Neural cell (in vitro differentiated cells): Measurements from ENCODE around the gene PF4V1. TPM values are rescaled to one million over a fixed set of nuclear protein-coding genes. Genes with fewer than 3 reads are reported as not detected.

Source experiments
- H2AFZ ChIP-seq: fragments of 200-600, 300-800 bp; sonication (generic), shearing (Covaris generic); 2 replicates; pipeline ENCODE4 v1.6.0; 2014; ENCODE audit warnings: low read depth, mild to moderate bottlenecking, antibody characterized with exemption, low read length, moderate library complexity
- H3F3A ChIP-seq: fragments of 200-600 bp; shearing (Covaris generic); 2 replicates; pipeline ENCODE4 v1.6.1; 2016; ENCODE audit warnings: mild to moderate bottlenecking, moderate library complexity, mixed read lengths, antibody characterized with exemption, low read length; ENCODE audit not compliant: insufficient read depth, poor library complexity, severe bottlenecking
- H3K27ac ChIP-seq: fragments of 200-600, 300-800 bp; sonication (generic), shearing (Covaris generic); 2 replicates; pipeline ENCODE4 v1.5.1; 2014; ENCODE audit warnings: mild to moderate bottlenecking, low read length, moderate library complexity
- H3K27me3 ChIP-seq: fragments of 300-800, 200-600 bp; sonication (generic), shearing (Covaris generic); 2 replicates; pipeline ENCODE4 v1.6.0; 2014; ENCODE audit warnings: mild to moderate bottlenecking, low read depth, low read length, moderate library complexity; ENCODE audit not compliant: insufficient read depth
- H3K36me3 ChIP-seq: fragments of 300-800, 200-600 bp; sonication (generic), shearing (Covaris generic); 2 replicates; pipeline ENCODE4 v1.5.1; 2014; ENCODE audit warnings: mild to moderate bottlenecking, antibody characterized with exemption, low read length, moderate library complexity; ENCODE audit not compliant: insufficient read depth
- H3K4me2 ChIP-seq: fragments of 300-800, 200-600 bp; sonication (generic), shearing (Covaris generic); 2 replicates; pipeline ENCODE4 v1.6.0; 2014; ENCODE audit warnings: mild to moderate bottlenecking, low read length
- H3K4me3 ChIP-seq: fragments of 300-800, 200-600 bp; sonication (generic), shearing (Covaris generic); 2 replicates; pipeline ENCODE4 v1.5.1; 2014; ENCODE audit warnings: mild to moderate bottlenecking, low read length, moderate library complexity
- H3K79me2 ChIP-seq: fragments of 200-600 bp; shearing (Covaris generic); replicated peaks from 2 replicates; pipeline ENCODE4 v1.6.0; 2014; ENCODE audit warnings: mild to moderate bottlenecking, low read length, moderate library complexity; ENCODE audit not compliant: insufficient read depth
- H3K9ac ChIP-seq: fragments of 300-800, 200-600 bp; sonication (generic), shearing (Covaris generic); 2 replicates; pipeline ENCODE4 v1.6.1; 2016; ENCODE audit warnings: mild to moderate bottlenecking, low read length, mixed read lengths
- H3K9me2 ChIP-seq: fragments of 200-600 bp; shearing (Covaris generic); 2 replicates; pipeline ENCODE4 v1.6.1; 2016; ENCODE audit warnings: mild to moderate bottlenecking, low read length, mixed read lengths; ENCODE audit not compliant: insufficient read depth
- H3K9me3 ChIP-seq: fragments of 200-600, 300-800 bp; sonication (generic), shearing (Covaris generic); 2 replicates; pipeline ENCODE4 v1.6.1; 2016; ENCODE audit warnings: mild to moderate bottlenecking, mixed run types, low read length, moderate library complexity, mixed read lengths
- H4K20me1 ChIP-seq: fragments of 200-600 bp; shearing (Covaris generic); 2 replicates; pipeline ENCODE4 v1.6.1; 2016; ENCODE audit warnings: mild to moderate bottlenecking, mixed run types; ENCODE audit not compliant: insufficient read depth
- EP300 ChIP-seq: fragments of 450-650 bp; conservative IDR thresholded peaks from 2 replicates; pipeline ENCODE4 v1.6.1; 2014; ENCODE audit warnings: antibody characterized with exemption, mild to moderate bottlenecking, moderate library complexity; ENCODE audit not compliant: poor library complexity, severe bottlenecking
- EZH2 ChIP-seq: fragments of 200-600, 300-800 bp; shearing (Covaris generic), sonication (generic); IDR thresholded peaks from 2 replicates; pipeline ENCODE4 v1.6.1; 2014; ENCODE audit warnings: antibody characterized with exemption, low read length, borderline replicate concordance, mild to moderate bottlenecking; ENCODE audit not compliant: insufficient read depth, poor library complexity, severe bottlenecking
- MXI1 ChIP-seq: fragments of 450-650 bp; conservative IDR thresholded peaks from 2 replicates; pipeline ENCODE4 v1.6.1; 2014; ENCODE audit warnings: antibody characterized with exemption, mild to moderate bottlenecking; ENCODE audit not compliant: poor library complexity, severe bottlenecking
- POLR2AphosphoS5 ChIP-seq: IDR thresholded peaks from 2 replicates; pipeline ENCODE4 v1.6.1; 2012
- RAD21 ChIP-seq: fragments of 450-650 bp; conservative IDR thresholded peaks from 2 replicates; pipeline ENCODE4 v1.6.1; 2014; ENCODE audit warnings: antibody characterized with exemption, mild to moderate bottlenecking, moderate library complexity
- SMC3 ChIP-seq: fragments of 450-650 bp; conservative IDR thresholded peaks from 2 replicates; pipeline ENCODE4 v1.6.1; 2014; ENCODE audit warnings: antibody characterized with exemption, mild to moderate bottlenecking, moderate library complexity; ENCODE audit not compliant: poor library complexity
- TAF1 ChIP-seq: IDR thresholded peaks from 2 replicates; pipeline ENCODE4 v1.6.1; 2012; ENCODE audit warnings: low read depth
- polyA minus RNA-seq: library from RNA; depleted of rRNA, polyadenylated mRNA; stranded (reverse); fragments of >200 nt; gene quantifications from 2 replicates; pipeline ENCODE4 v1.2.3, GENCODE V29; 2014
- polyA plus RNA-seq: library from polyadenylated mRNA; depleted of rRNA; stranded (reverse); fragments of >200 nt; gene quantifications from 2 replicates; pipeline ENCODE4 v1.2.3, GENCODE V29; 2014
- TF ChIP-seq, protein P1 (sequence below): fragments of 450-650 bp; IDR thresholded peaks from 2 replicates; pipeline ENCODE4 v1.5.1; 2014; ENCODE audit warnings: antibody characterized with exemption, mild to moderate bottlenecking, moderate library complexity; ENCODE audit not compliant: poor library complexity, severe bottlenecking
- TF ChIP-seq, protein P2 (sequence below): IDR thresholded peaks from 2 replicates; pipeline ENCODE4 v1.6.1; 2012; ENCODE audit warnings: borderline replicate concordance

PF4V1 gene, protein sequence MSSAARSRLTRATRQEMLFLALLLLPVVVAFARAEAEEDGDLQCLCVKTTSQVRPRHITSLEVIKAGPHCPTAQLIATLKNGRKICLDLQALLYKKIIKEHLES
- not detected in 2 replicates for polyA plus RNA-seq
- not detected in 2 replicates for polyA minus RNA-seq

DNA sequence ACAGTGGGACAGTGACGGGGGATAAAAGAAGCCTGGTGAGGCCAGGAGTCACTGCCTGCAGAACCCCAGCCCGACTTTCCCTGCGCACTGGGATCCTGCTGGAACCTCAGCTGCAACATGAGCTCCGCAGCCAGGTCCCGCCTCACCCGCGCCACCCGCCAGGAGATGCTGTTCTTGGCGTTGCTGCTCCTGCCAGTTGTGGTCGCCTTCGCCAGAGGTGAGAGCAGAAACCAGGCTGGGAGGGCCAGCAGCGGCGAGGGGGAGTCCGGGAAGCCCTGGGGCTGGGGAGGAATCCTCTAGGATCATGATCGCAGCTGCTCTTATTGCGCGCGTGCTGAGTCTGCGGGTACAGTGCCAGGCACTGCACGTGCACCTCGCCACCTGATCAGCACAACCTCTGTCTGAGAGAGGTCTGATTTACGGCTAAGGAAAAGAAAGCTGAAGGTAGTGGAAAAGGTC is at the start of gene PF4V1:
PF4V1 (plus strand) TSS at position 51 of the 459 bp plus-strand sequence; CDS start at position 118, 67 bp downstream.
- H2AFZ ChIP-seq, result no peak within 1 kb of the TSS
- H3K9ac ChIP-seq, result no peak within 1 kb of the TSS
- no peak within 1 kb of the TSS for H3K27ac ChIP-seq
- no peaks in the 10 kb centered on the region for H3K36me3 ChIP-seq
- no peaks in the 10 kb centered on the region for H3K9me2 ChIP-seq
- H3K4me3 ChIP-seq, result no peak within 1 kb of the TSS
- H4K20me1 ChIP-seq, result no peaks in the 10 kb centered on the region
- TF ChIP-seq MXI1, result no peak
- TF ChIP-seq EZH2, result no peak
- TF ChIP-seq, protein P1, sequence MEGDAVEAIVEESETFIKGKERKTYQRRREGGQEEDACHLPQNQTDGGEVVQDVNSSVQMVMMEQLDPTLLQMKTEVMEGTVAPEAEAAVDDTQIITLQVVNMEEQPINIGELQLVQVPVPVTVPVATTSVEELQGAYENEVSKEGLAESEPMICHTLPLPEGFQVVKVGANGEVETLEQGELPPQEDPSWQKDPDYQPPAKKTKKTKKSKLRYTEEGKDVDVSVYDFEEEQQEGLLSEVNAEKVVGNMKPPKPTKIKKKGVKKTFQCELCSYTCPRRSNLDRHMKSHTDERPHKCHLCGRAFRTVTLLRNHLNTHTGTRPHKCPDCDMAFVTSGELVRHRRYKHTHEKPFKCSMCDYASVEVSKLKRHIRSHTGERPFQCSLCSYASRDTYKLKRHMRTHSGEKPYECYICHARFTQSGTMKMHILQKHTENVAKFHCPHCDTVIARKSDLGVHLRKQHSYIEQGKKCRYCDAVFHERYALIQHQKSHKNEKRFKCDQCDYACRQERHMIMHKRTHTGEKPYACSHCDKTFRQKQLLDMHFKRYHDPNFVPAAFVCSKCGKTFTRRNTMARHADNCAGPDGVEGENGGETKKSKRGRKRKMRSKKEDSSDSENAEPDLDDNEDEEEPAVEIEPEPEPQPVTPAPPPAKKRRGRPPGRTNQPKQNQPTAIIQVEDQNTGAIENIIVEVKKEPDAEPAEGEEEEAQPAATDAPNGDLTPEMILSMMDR, result no peak
- no peaks in the 10 kb centered on the region for H3K79me2 ChIP-seq
- H3K9me3 ChIP-seq, result no peaks in the 10 kb centered on the region
- H3K27me3 ChIP-seq, result no peaks in the 10 kb centered on the region
- H3F3A ChIP-seq, result no peaks in the 10 kb centered on the region
- H3K4me2 ChIP-seq, result no peak within 1 kb of the TSS

DNA sequence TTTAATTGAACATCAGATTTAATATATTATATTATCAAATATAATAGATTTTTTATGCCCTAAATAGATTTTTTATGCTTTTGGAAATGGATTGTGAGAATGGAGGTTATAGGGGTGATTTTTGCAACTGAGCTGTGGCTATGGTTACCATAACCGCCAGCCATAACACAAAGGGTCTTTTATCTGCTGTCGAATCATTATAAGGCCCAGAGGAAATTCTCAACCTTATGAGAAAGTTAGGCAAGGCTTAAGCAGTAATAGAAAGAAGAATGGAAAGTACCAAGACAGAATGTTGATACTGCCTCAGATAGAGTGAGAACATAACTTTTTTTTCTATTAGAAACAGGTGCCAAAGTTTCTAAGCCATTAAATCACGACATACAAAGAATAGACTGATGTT is 42.9 kb upstream of the PF4V1 start:
- H3K27ac ChIP-seq, result no peak overlapping the region
- H3K27me3 ChIP-seq, result no peaks in the 10 kb centered on the region
- no peak overlapping the region for H3K4me3 ChIP-seq
- no peaks in the 10 kb centered on the region for H3K79me2 ChIP-seq
- H3F3A ChIP-seq, result no peaks in the 10 kb centered on the region
- no peak overlapping the region for H3K9ac ChIP-seq
- TF ChIP-seq SMC3 (no peak), TAF1 (no peak), EZH2 (no peak), EP300 (no peak), RAD21 (no peak), POLR2AphosphoS5 (no peak), MXI1 (no peak)
- TF ChIP-seq, protein P1, result no peak
- TF ChIP-seq, protein P2, sequence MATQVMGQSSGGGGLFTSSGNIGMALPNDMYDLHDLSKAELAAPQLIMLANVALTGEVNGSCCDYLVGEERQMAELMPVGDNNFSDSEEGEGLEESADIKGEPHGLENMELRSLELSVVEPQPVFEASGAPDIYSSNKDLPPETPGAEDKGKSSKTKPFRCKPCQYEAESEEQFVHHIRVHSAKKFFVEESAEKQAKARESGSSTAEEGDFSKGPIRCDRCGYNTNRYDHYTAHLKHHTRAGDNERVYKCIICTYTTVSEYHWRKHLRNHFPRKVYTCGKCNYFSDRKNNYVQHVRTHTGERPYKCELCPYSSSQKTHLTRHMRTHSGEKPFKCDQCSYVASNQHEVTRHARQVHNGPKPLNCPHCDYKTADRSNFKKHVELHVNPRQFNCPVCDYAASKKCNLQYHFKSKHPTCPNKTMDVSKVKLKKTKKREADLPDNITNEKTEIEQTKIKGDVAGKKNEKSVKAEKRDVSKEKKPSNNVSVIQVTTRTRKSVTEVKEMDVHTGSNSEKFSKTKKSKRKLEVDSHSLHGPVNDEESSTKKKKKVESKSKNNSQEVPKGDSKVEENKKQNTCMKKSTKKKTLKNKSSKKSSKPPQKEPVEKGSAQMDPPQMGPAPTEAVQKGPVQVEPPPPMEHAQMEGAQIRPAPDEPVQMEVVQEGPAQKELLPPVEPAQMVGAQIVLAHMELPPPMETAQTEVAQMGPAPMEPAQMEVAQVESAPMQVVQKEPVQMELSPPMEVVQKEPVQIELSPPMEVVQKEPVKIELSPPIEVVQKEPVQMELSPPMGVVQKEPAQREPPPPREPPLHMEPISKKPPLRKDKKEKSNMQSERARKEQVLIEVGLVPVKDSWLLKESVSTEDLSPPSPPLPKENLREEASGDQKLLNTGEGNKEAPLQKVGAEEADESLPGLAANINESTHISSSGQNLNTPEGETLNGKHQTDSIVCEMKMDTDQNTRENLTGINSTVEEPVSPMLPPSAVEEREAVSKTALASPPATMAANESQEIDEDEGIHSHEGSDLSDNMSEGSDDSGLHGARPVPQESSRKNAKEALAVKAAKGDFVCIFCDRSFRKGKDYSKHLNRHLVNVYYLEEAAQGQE, result no peak
- no peak overlapping the region for H2AFZ ChIP-seq
- no peaks in the 10 kb centered on the region for H4K20me1 ChIP-seq
- H3K36me3 ChIP-seq, result no peaks in the 10 kb centered on the region
- H3K4me2 ChIP-seq, result no peak overlapping the region
- H3K9me2 ChIP-seq, result no peaks in the 10 kb centered on the region
- no peaks in the 10 kb centered on the region for H3K9me3 ChIP-seq
